ENCODE measurements around the gene FGFR3.
A peak's percentile ranks its signal among the peaks of the same experiment; 100 is the strongest.

FGFR3 gene

GRCh38 chr4:1792832-1793495 lies at the start of gene FGFR3:
TSS of gene FGFR3 (plus strand) at chr4:1793293. CDS start at chr4:1793935, 642 bp downstream.
- peak; percentile 57 for DNase-seq

- DNase-seq, result no peak
These were observed 49.5 kb upstream of the FGFR3 start for GRCh38 chr4:1743551-1743950.

DNA sequence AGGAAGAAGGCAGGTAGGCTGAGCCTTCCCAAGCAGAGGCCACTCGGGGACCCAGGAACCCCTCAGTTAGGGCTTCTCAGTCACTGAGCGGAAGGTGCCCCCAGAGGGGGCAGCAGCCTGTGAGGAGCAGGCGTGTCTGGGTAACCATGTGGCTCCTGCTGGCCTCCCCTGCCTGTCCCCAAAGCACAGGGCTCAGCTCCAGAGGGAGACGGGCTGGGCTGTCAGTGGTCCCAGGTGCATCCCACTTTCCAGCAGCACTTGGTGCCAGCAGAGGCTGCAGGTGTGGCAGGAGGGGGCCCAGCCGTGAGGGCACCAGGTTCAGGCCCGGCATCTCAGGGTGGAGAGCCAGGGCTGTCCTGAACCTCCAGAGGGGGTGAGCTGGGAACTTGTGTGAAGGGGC lies 49.1 kb upstream of the FGFR3 start:
- no peak for DNase-seq

DNA sequence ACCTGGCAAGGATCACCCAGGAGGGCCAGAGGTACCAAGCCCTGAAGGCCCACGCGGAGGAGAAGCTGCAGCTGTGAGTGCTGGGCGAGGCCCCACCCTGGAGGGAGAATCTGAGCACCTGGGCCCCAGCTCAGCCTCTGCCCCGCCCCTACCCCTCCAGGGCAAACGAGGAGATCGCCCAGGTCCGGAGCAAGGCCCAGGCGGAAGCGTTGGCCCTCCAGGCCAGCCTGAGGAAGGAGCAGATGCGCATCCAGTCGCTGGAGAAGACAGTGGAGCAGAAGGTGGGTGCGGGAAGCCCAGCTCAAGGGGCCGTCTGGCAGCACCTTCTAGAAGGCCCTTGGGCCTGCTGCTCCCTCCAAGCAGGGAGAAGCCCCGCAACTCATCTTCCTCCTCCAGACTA lies 48.5 kb upstream of the FGFR3 start:
- no peak for DNase-seq

DNA sequence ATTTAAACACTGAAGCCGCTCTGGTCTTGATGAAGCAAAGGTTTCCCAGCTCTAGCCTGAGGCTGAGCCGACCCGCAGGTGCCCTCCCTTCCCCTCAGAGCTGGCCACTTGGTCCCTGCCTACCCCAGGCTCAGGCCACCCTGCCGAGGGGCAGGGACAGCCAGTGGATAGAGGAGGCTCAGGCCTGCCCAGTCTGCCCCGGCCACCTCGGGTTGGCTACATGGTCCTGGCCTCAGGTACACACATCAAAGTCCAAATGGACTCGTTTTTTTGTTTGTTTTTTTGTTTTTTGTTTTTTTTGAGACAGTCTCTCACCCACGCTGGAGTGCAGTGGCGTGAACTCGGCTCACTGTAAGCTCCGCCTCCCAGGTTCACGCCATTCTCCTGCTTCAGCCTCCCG lies 47.9 kb upstream of the FGFR3 start:
- DNase-seq, result no peak

- no peak for DNase-seq
These were observed 47.4 kb upstream of the FGFR3 start for GRCh38 chr4:1745697-1746096.

DNA sequence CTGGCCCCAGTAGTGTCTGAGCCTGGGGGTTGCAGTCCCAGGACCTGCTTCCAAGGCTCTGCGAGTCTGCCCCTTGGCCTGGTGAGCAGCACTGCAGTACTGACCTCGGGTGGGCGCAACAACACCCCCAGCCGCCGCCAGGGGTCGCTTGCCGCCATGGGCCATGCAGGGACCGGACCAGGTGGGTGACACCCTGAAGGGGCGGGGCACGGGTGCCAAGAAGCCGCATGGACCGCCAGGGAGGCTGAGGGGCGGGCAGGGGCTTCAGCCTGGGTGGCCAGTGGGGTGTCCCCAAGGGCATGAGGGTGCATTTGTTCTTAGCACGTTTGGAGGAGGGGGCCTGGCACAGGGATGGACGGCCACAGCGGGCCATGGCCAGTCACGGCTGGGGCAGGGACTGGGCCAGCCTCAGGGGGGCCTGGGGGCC lies 46.8 kb upstream of the FGFR3 start:
- peak; percentile 77 for DNase-seq

GRCh38 chr4:1746919-1747602 lies 46.0 kb upstream of the FGFR3 start:
- DNase-seq, result no peak

DNA sequence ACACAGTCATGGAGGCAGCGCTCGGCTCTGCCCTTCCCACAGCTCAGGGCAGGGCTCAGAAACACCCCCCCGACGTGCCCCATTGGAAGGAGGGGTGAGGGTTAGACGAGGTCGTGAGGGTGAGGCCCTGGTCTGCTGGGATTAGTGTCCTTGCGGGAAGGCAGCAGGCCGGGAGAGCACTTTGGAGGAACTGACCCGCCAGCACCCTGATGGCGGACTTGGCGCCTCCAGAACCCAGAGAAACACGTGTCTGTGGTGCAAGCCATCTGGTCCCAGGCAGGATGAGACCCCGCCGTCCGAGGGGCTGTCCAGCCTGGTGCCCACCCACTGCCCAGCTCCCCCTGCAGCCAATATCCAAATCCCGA lies 45.5 kb upstream of the FGFR3 start:
- DNase-seq, result no peak

GRCh38 chr4:1748465-1748995 lies 44.6 kb upstream of the FGFR3 start:
- DNase-seq, result peak; percentile 78

- DNase-seq, result no peak
These were observed 43.7 kb upstream of the FGFR3 start for GRCh38 chr4:1749370-1749769.

DNA sequence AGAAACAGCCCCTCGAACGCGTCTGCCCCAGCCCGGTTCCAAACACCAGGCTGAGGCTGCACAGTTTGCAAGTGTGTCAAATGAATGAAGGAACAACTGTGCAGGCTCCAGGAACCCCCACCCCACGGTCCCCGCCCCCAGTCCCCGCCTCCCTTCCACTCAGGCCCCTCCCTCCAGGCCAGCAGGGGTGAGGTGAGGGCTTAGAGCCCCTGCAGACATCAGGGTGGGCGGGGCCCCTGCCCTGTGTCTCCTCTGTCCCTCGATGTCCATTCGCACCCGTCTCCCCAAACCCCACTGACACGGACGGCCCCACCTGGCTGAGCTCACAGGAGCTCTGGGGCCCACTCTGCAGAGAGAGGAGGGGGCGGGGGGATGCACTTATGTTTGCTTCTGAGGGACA lies 43.3 kb upstream of the FGFR3 start:
- no peak for DNase-seq

DNA sequence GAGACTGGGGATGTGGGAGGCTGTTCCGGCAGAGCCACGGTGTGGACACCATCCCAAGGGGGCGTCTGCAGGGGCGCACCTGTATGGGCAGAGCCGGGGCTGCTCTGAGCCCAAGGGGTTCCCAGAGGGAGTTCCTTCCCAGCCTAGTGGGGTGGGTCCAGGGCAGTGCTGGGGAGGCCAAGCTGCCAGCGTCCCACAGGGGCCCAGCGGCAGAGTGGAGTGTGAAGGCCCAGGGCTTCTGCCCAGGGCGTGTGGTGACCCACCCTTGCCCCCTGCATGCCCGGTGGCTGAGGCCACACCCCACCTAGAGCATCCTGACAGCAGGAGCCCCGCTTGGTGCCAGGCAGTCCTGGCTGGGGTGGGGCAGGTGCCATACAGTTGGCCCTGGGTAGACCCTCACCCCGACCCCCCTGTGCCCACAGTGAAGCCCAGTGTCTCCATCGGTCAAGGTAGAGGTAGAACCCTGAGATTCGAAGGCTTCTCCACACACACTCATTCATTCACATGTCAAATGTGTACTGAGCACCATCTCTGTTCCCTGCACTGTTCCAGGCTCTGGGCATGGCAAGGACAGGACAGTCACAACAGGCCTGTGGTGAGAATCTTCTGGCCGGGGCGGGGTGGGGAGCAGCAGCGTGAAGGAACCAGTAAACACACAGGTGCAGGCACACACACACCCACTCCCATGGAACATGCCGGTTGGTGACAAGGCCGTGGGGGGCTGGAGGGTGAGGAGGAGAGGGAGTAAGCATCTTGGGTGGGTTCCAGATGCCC lies 42.5 kb upstream of the FGFR3 start:
- DNase-seq, result no peak

GRCh38 chr4:1751155-1751918 lies 41.8 kb upstream of the FGFR3 start:
- no peak for DNase-seq

GRCh38 chr4:1751919-1752283 lies 41.2 kb upstream of the FGFR3 start:
- DNase-seq, result no peak

- DNase-seq, result no peak
These were observed 40.6 kb upstream of the FGFR3 start for GRCh38 chr4:1752284-1753041.

GRCh38 chr4:1753294-1753696 lies 39.8 kb upstream of the FGFR3 start:
- no peak for DNase-seq

DNA sequence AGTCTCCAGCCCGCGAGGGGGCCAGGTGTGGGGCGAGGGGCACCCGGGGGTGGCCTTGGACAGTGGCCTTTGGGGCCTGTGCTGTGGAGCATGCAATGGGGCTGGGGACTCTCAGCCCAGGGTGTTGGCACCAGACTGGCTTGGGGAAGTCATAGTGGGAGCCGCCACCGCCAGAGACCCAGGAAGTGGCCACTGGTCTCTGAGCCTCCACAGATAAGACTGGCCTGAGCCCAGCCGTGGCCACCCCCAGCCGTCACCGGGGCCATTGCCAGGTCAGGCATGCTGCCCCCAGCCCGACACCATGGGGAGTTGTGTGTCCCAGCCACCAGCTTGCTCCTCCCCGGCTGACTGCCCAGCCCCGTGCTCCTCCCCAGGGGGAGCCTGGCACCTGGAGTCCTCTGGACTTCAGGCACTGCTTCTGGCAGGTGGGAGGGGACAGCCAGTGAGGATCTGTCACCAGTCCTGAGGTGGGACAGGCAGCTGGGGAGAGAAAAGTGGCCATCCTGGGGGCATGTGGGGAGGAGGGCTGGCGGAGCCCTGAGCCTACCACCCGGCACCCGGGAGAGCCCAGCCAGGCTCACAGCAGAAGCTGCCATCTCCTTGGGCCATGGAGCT lies 39.3 kb upstream of the FGFR3 start:
- DNase-seq, result no peak

- no peak for DNase-seq
These were observed 38.8 kb upstream of the FGFR3 start for GRCh38 chr4:1754336-1754735.

- DNase-seq, result no peak
These were observed 37.8 kb upstream of the FGFR3 start for GRCh38 chr4:1755297-1755696.

GRCh38 chr4:1756079-1756478 lies 37.0 kb upstream of the FGFR3 start:
- no peak for DNase-seq
